Endothelial cell of umbilical vein (primary cell): ENCODE measurements around the gene SKIC3. TPM values are rescaled to one million over a fixed set of nuclear protein-coding genes. Genes with fewer than 3 reads are reported as not detected.

Experiments used
- BruUV-seq: library from RNA; stranded (reverse); fragments of 400-500 nt; replicated peaks from 2 replicates; lab custom pipeline; 2021; lab: Mats Ljungman, UMichigan
- CTCF ChIA-PET: fragments of 300-600, 350-600 bp; sonication (Branson Sonifier 250); formaldehyde crosslinking; loops from one replicate; lab custom pipeline; 2021; ENCODE audit warnings: antibody characterized with exemption, inconsistent platforms; lab: Charles Lee
- POLR2A ChIA-PET: fragments of 300-600, 350-600 bp; sonication (Branson Sonifier 250); formaldehyde crosslinking; loops from one replicate; lab custom pipeline; 2021; ENCODE audit warnings: antibody characterized with exemption, inconsistent platforms; lab: Charles Lee
- DNase-seq: peaks from one replicate; pipeline ENCODE4 v3.0.0-alpha.2; 2011; ENCODE audit warnings: low read depth, low spot score
- FAIRE-seq: peaks from 2 replicates; lab custom pipeline; 2011; peaks lifted over from hg19 to GRCh38; lab: Jason Lieb, UNC
- H2AFZ ChIP-seq: 2 replicates; pipeline ENCODE4 v1.6.0; 2012; ENCODE audit warnings: low read depth, low read length, control low read depth, inconsistent platforms
- H3K27ac ChIP-seq: 2 replicates; pipeline ENCODE4 v1.5.1; 2011; ENCODE audit warnings: low read depth, mild to moderate bottlenecking, control low read depth, low read length, moderate library complexity; ENCODE audit not compliant: insufficient read depth
- H3K27me3 ChIP-seq, 2 experiments: 2 replicates each; pipeline versions ENCODE4 v1.6.0 to v1.6.1; 2011; ENCODE audit warnings: low read length in 2 of 2, mixed read lengths in 1 of 2; ENCODE audit not compliant: control insufficient read depth in 2 of 2, insufficient read depth in 2 of 2
- H3K36me3 ChIP-seq, 2 experiments: 2 replicates in 1 of 2; 3 replicates in 1 of 2; pipeline ENCODE4 v1.5.1; 2011; ENCODE audit warnings: low read length in 2 of 2, mild to moderate bottlenecking in 1 of 2, moderate library complexity in 1 of 2; ENCODE audit not compliant: control insufficient read depth in 2 of 2, insufficient read depth in 2 of 2; ENCODE audit errors: extremely low read depth in 1 of 2
- H3K4me1 ChIP-seq: 3 replicates; pipeline ENCODE4 v1.5.1; 2011; ENCODE audit warnings: mild to moderate bottlenecking, low read length; ENCODE audit not compliant: control insufficient read depth, insufficient read depth; ENCODE audit errors: extremely low read depth
- H3K4me2 ChIP-seq: 2 replicates; pipeline ENCODE4 v1.6.1; 2011; ENCODE audit warnings: low read length, control low read depth, mixed read lengths; ENCODE audit not compliant: insufficient read depth
- H3K4me3 ChIP-seq, 3 experiments: fragments of 200-600 bp in 1 of 3; sonication (generic), shearing (Covaris generic) in 1 of 3; replicated peaks in 1 of 3; 2 replicates each; pipeline ENCODE4 v1.5.1; 2011 to 2016; ENCODE audit warnings: control low read depth in 3 of 3, low read length in 3 of 3, mild to moderate bottlenecking in 2 of 3, inconsistent platforms in 1 of 3, low read depth in 1 of 3, moderate library complexity in 1 of 3; ENCODE audit not compliant: insufficient read depth in 1 of 3
- H3K79me2 ChIP-seq: 2 replicates; pipeline ENCODE4 v1.6.0; 2012; ENCODE audit warnings: low read length, inconsistent platforms; ENCODE audit not compliant: control insufficient read depth, insufficient read depth
- H3K9ac ChIP-seq: replicated peaks from 2 replicates; pipeline ENCODE3; 2011; ENCODE audit warnings: low read length, control low read depth; ENCODE audit not compliant: insufficient read depth; ENCODE audit errors: extremely low read depth
- H3K9me1 ChIP-seq: replicated peaks from 3 replicates; pipeline ENCODE4 v1.6.0; 2011; ENCODE audit warnings: mild to moderate bottlenecking, low read length; ENCODE audit not compliant: control insufficient read depth, insufficient read depth; ENCODE audit errors: extremely low read depth
- H3K9me3 ChIP-seq: replicated peaks from 2 replicates; pipeline ENCODE4 v1.5.1; 2012; ENCODE audit warnings: low read length, inconsistent platforms; ENCODE audit not compliant: control insufficient read depth, insufficient read depth
- H4K20me1 ChIP-seq: replicated peaks from 2 replicates; pipeline ENCODE3; 2011; ENCODE audit warnings: mild to moderate bottlenecking, low read length; ENCODE audit not compliant: control insufficient read depth, insufficient read depth; ENCODE audit errors: extremely low read depth
- EZH2 ChIP-seq: IDR thresholded peaks from 2 replicates; pipeline ENCODE4 v1.6.1; 2012; ENCODE audit warnings: borderline replicate concordance, low read depth, mild to moderate bottlenecking, moderate library complexity, low read length, inconsistent platforms; ENCODE audit not compliant: severe bottlenecking
- FOS ChIP-seq: IDR thresholded peaks from 2 replicates; pipeline ENCODE4 v1.6.1; 2011; ENCODE audit warnings: mild to moderate bottlenecking, low read length, moderate library complexity, borderline replicate concordance; ENCODE audit not compliant: insufficient read depth
- GATA2 ChIP-seq: IDR thresholded peaks from 2 replicates; pipeline ENCODE4 v1.7.0; 2011; ENCODE audit warnings: low read depth, mild to moderate bottlenecking, moderate library complexity, mixed read lengths, low read length; ENCODE audit not compliant: insufficient read length, insufficient read depth
- JUN ChIP-seq: IDR thresholded peaks from 2 replicates; pipeline ENCODE4 v1.6.1; 2011; ENCODE audit warnings: borderline replicate concordance, low read depth; ENCODE audit not compliant: insufficient read length, insufficient read depth
- MYC ChIP-seq: IDR thresholded peaks from one replicate; pipeline ENCODE4 v1.6.1; 2011; ENCODE audit warnings: mild to moderate bottlenecking, low read depth, low read length
- POLR2A ChIP-seq: IDR thresholded peaks from 2 replicates; pipeline ENCODE4 v1.6.1; 2012; ENCODE audit warnings: low read depth, mild to moderate bottlenecking, control low read depth, low read length
- POLR2AphosphoS5 ChIP-seq: IDR thresholded peaks from 2 replicates; pipeline ENCODE4 v1.6.1; 2012; ENCODE audit warnings: low read depth, mild to moderate bottlenecking, control low read depth, low read length, moderate library complexity; ENCODE audit not compliant: insufficient read depth
- dilution Hi-C: fragments of 300-500 bp; cut with MboI; formaldehyde crosslinking; loops from one replicate; pipeline ENCODE4 v1.15.0; 2019; ENCODE audit warnings: low sequenced_read_pairs; ENCODE audit not compliant: extremely low pct_ligation_motif_present
- intact Hi-C: fragments of 100-400 bp; cut with micrococcal nuclease; formaldehyde crosslinking; loops from one replicate; pipeline ENCODE4 v1.10.0; 2022
- polyA plus RNA-seq, 4 experiments: library from polyadenylated mRNA; depleted of rRNA in 3 of 4; stranded (reverse) in 3 of 4; unstranded in 1 of 4; fragments of >200 nt; gene quantifications; 2 replicates each; pipeline versions ENCODE4 v1.2.1 to v1.2.3, GENCODE V29; 2011 to 2012; ENCODE audit warnings: missing spikeins in 1 of 4
- total RNA-seq: library from RNA; stranded (reverse); gene quantifications from 2 replicates; pipeline ENCODE4 v1.2.3, GENCODE V29; 2021
- TF ChIP-seq, protein P1 (sequence below): IDR thresholded peaks from 2 replicates; pipeline ENCODE4 v1.6.1; 2011; ENCODE audit not compliant: insufficient read depth, insufficient read length
- TF ChIP-seq, protein P2 (sequence below), 2 donors: IDR thresholded peaks; 1 replicate in 1 of 2; 2 replicates in 1 of 2; pipeline ENCODE4 v1.5.1; 2011; ENCODE audit warnings: low read length in 2 of 2, mild to moderate bottlenecking in 2 of 2, moderate library complexity in 2 of 2, control low read depth in 1 of 2, inconsistent platforms in 1 of 2, low read depth in 1 of 2; ENCODE audit not compliant: insufficient read depth in 1 of 2; ENCODE audit errors: extremely low read depth in 1 of 2

The SKIC3 gene
- total and polyA plus RNA-seq, 2 donors (not counting 3 experiments of a cell fraction or from before 2014, with no cell fraction given): 18.8 to 100 TPM

DNA sequence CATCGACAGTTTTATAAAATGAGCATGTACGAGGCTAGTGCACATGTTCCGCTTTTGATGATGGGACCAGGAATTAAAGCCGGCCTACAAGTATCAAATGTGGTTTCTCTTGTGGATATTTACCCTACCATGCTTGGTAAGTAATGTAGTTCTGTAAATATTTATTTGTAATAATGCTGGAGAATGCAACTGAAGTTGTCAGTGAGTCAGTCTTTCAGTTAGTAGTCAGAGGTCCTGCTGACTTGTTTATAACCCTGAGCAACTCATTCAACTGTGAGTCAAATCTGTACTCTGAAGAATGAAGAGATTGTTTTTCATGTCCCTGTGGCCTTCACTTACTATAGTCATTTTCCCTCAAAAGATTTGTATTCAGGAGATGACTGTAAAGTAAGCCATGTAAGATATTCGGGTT is 36.7 kb upstream of the SKIC3 start:
- intact Hi-C loops: no loop called here
- dilution Hi-C loops: no loop called here

DNA sequence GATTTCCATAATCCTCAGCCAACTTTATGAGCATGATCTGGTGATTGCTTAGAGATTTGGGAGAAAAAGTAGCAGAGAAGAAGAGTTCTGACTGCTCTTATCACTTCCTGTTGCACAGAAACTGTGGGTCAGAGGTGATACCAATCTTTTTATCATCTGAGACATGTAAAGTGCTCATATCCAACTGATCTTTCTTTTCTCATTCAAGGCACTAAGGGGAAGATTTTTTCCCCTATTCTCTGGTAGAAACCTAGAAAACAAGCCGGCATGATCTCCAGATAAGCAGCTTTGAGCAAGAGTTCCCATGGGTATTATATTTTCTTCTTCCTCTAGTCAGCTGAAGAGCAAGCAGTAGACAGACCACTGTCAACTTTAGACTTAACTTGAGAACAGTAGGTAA is 36.1 kb upstream of the SKIC3 start:
- H3K4me3 ChIP-seq: no peak overlapping the region
- intact Hi-C loops (no loop called here), dilution Hi-C loops (no loop called here)
- no peaks in the 10 kb centered on the region for H3K36me3 ChIP-seq
- ChIA-PET CTCF (no interaction called here), POLR2A (no interaction called here)
- peaks cover 19% of the 10 kb centered on the region for H3K4me1 ChIP-seq
- no peaks in the 10 kb centered on the region for H3K9me1 ChIP-seq
- no peak overlapping the region for H3K4me2 ChIP-seq
- no peaks in the 10 kb centered on the region for H3K9me3 ChIP-seq
- peak overlapping the region; percentile 58 for H3K27ac ChIP-seq
- no peak overlapping the region for H2AFZ ChIP-seq
- no peak for FAIRE-seq
- no peaks in the 10 kb centered on the region for H3K79me2 ChIP-seq
- no peaks in the 10 kb centered on the region for H3K27me3 ChIP-seq
- TF ChIP-seq GATA2 (peak; percentile 65), POLR2A (no peak), POLR2AphosphoS5 (no peak), FOS (no peak)
- TF ChIP-seq, protein P1, sequence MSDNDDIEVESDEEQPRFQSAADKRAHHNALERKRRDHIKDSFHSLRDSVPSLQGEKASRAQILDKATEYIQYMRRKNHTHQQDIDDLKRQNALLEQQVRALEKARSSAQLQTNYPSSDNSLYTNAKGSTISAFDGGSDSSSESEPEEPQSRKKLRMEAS: no peak
- TF ChIP-seq, protein P2, sequence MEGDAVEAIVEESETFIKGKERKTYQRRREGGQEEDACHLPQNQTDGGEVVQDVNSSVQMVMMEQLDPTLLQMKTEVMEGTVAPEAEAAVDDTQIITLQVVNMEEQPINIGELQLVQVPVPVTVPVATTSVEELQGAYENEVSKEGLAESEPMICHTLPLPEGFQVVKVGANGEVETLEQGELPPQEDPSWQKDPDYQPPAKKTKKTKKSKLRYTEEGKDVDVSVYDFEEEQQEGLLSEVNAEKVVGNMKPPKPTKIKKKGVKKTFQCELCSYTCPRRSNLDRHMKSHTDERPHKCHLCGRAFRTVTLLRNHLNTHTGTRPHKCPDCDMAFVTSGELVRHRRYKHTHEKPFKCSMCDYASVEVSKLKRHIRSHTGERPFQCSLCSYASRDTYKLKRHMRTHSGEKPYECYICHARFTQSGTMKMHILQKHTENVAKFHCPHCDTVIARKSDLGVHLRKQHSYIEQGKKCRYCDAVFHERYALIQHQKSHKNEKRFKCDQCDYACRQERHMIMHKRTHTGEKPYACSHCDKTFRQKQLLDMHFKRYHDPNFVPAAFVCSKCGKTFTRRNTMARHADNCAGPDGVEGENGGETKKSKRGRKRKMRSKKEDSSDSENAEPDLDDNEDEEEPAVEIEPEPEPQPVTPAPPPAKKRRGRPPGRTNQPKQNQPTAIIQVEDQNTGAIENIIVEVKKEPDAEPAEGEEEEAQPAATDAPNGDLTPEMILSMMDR (IDR thresholded peaks at IDR 0.05; ENCODE audit: extremely low read depth in 1 of 2, insufficient read depth in 1 of 2, low read depth in 1 of 2, low read length in 2 of 2): no peak
- no peak for DNase-seq
- BruUV-seq: no TSS peak
- no peak overlapping the region for H3K9ac ChIP-seq
- no peaks in the 10 kb centered on the region for H4K20me1 ChIP-seq

More for the DNA sequence above, 36.7 kb upstream of the SKIC3 start:
- no peaks in the 10 kb centered on the region for H3K27me3 ChIP-seq
- peak overlapping the region; percentile 58 for H3K27ac ChIP-seq
- peak; percentile 69 for DNase-seq
- no peaks in the 10 kb centered on the region for H3K36me3 ChIP-seq
- FAIRE-seq: peak; percentile 55
- H3K9me1 ChIP-seq: no peaks in the 10 kb centered on the region
- peak overlapping the region; percentile 1 for H3K4me2 ChIP-seq
- TF ChIP-seq MYC (no peak), JUN (peak; percentile 47), FOS (peak; percentile 83), EZH2 (no peak)
- TF ChIP-seq, protein P2 (IDR thresholded peaks at IDR 0.05; ENCODE audit: extremely low read depth in 1 of 2, insufficient read depth in 1 of 2, low read depth in 1 of 2, low read length in 2 of 2): no peak
- H3K9me3 ChIP-seq: no peaks in the 10 kb centered on the region
- no peak overlapping the region for H3K4me3 ChIP-seq
- H3K4me1 ChIP-seq: peaks cover 19% of the 10 kb centered on the region
- H3K9ac ChIP-seq: no peak overlapping the region
- ChIA-PET CTCF (no interaction called here), POLR2A (no interaction called here)
- H2AFZ ChIP-seq: no peak overlapping the region
- BruUV-seq: no TSS peak
- no peaks in the 10 kb centered on the region for H3K79me2 ChIP-seq
- H4K20me1 ChIP-seq: no peaks in the 10 kb centered on the region
